Measurements from ENCODE around the gene RNF223.
"Not testable (repeated sequence)": the region's sequence is repeated elsewhere in the genome, so short reads cannot be mapped to it uniquely, and the experiment has no call there.

The RNF223 gene

DNA sequence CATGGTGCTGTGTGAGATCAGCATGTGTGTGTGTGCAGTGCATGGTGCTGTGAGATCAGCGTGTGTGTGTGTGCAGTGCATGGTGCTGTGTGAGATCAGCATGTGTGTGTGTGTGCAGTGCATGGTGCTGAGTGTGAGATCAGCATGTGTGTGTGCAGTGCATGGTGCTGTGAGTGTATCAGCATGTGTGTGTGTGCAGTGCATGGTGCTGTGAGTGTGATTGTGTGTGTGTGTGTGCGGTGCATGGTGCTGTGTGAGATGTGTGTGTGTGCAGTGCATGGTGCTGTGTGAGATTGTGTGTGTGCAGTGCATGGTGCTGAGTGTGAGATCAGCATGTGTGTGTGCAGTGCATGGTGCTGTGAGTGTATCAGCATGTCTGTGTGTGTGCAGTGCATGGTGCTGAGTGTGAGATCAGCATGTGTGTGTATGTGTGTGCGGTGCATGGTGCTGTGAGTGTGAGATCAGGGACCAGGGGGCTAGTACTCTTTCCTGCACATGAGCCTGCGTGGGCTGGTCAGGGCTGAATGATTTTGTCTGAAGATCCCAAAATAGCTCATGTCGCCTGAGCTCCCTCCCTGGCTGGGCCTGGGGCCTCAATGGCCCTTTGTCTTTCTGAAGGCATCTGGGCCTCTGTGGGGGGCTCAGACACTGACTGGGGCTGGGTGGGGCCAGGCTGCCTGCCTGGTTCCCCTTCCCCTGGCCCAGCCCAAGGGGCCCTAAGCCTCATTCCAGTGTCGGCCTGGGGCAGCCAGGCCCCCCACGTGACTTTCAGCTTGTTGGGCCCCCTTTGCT lies 43.0 kb downstream of the RNF223 start:
- DNase-seq (ENCODE audit: low read depth, low spot score): not testable (repeated sequence)

DNA sequence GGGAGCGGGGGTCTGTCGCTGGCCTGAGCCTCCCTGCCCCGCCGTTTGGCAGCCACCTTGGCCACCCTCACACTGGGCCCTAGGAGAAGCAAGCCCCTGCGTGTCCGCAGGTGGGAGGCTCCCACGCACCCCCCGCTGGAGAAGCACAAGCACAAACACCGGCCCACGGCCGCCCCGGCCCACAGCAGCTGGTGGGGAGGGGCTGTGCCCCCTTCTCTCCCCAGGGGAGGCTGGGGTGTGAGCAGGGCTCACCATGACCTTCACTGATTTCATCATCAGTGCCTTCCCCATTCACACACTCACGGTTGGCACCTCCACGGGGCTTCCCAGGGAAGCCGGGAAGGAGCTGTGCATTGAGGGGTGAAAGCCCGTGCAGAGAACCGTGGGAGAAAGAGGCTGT lies 46.3 kb downstream of the RNF223 start:
- DNase-seq (ENCODE audit: low read depth, low spot score): no peak

DNA sequence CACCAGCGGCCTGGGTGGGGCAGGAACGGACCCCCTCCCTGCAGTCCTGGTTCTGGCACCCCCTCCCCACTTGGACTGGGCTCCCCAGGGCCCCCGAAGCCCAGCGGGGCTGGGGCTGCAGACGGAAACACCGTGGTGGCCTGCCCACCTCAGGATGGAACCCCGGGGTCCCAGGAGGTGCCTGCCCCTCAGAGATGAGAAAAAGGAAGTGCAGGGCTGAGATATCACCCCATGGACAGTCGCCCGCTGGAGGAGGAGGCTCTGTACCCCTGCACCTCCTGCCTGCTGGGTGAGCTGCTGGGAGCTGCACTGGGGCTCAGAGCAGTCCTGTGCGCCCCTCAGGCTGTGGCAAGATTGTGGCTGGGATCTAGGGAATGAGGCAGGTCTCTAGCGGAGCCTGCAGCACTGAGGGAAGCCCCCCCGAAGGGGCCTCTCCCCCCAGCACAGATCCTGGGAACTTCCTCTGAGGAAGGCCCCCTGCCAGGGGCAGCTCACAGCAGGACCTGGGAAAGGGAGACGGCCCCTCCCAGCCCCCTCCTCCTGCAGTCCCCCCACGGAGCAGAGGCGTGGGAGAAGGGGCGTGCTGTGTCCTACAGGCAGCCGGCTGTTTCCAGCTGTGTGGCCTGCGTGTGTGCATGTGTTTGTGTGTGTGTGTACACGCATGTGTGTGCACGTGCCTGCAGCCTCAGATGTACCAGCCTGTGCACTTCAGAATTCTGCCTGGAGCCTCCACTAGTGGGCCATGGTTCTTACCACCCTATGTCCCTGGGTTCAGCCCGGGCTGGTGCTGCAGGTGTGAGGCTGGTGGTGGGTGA lies 47.3 kb downstream of the RNF223 start:
- DNase-seq (ENCODE audit: low read depth, low spot score): no peak

DNA sequence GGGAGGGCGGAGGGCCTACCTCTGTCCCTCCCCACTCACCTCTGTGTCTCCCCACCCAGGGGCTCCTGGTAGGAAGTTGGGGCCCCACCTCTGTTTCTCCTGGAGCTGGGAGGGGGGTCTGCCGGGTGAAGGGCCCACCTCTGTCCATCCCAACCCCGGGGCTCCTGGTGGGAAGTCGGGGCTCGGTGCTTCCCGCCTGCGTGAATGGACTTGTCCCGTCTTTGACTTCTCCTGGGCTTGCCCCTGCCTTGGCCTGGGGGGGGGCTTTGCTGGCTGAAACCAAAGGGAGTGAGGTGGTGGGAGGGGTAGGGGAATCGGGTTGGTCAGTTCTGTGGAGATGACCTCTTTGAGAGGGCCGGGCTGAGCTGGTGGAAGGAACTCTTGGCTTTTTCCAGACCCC lies 48.4 kb downstream of the RNF223 start:
- DNase-seq (ENCODE audit: low read depth, low spot score): no peak

DNA sequence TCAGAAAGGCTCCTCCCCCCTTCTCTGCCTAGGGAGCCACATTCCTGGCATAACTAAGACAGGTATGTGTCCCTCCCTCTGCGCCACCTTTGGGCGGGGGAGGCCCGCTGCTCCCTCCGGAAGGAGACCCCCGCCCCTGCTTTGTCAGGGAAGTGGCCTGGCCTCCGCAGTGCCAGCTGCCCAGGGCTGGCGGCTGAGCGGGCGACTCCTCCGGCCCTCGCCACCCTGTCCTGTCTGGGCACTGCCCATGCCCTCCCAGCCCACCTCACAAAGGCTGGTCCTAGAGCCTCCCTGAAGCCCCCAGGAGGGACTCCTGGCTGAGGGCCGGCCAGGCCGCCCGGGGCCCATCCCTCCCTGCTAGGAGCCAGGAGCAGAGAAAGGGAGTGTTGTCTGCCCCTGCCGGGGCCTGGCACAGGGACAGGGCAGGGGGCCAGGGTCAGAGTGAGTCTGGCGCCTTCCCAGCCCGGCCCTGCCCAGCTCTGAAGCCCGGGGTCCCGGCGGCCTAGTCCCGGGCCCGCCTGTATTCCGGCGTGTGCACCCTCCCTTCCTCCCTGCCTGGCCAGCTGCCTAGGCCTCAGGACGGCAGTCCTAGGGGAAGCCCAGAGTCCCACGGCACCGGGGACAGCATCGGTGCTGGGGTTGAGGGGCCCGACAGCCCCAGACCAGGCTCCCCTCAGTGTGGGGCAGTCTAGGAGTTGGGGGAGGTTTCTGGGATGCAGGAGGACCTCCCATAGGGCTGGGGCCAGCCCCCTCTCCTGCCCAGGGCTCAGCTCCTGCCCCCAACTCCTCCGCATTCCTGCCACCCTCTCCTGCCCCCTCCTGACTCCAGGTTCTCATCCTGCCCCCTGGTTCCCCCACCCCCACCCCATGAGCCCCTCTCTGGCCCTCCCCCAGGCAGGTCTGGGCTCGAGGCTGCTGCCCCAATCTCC lies 49.1 kb downstream of the RNF223 start:
- DNase-seq (ENCODE audit: low read depth, low spot score): peak; percentile 69

DNA sequence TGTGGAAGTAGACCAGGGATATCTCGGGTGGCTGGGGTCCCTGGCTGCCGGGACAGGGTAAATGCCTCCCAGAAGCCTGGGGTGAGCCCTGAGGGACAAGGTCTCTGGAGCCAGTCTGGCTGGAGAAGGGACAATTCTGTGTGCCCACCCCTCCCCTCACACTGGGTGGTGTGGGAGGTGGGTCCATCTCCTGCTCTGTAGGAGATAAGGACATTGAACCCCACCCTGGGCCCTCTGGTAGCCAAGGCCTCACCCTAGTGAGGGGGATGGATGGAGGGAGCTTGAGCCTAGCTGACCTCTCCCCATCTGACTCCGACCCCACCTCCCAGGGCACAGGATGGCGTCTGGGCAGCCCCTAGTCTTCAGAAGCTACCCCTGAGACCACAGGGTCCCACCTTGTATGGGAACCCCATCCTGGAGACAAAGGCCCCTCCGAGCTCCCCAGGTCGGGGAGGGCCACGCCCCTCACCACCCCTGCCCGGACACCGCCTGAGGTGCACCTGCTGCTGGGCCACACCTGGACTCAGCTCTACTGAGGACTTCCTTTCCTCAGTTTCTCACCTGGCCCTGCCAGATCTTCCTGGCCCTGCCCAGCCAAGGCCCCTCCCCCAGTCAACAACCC lies 49.8 kb downstream of the RNF223 start:
- no peak for DNase-seq (ENCODE audit: low read depth, low spot score)

DNA sequence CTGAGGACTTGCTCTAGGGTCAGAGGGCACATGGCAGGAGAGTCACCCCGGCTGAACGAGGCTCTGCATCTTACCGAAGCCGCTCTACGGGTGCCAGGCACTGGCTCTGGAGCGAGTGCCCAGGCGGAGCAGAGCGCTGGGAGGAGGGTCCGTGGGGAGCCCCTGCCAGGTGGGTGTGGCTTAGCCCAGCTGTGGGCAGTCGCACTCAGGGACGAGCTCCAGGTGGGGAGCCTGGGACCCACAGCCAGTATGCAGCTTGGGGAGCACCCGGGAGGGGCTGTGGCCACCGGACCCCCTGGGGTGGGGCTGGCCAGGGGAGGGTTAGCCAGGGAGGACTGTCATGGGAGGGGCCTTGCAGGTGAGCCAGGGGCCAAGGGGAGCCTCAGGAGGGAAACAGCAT lies 50.4 kb downstream of the RNF223 start:
- DNase-seq (ENCODE audit: low read depth, low spot score): no peak

DNA sequence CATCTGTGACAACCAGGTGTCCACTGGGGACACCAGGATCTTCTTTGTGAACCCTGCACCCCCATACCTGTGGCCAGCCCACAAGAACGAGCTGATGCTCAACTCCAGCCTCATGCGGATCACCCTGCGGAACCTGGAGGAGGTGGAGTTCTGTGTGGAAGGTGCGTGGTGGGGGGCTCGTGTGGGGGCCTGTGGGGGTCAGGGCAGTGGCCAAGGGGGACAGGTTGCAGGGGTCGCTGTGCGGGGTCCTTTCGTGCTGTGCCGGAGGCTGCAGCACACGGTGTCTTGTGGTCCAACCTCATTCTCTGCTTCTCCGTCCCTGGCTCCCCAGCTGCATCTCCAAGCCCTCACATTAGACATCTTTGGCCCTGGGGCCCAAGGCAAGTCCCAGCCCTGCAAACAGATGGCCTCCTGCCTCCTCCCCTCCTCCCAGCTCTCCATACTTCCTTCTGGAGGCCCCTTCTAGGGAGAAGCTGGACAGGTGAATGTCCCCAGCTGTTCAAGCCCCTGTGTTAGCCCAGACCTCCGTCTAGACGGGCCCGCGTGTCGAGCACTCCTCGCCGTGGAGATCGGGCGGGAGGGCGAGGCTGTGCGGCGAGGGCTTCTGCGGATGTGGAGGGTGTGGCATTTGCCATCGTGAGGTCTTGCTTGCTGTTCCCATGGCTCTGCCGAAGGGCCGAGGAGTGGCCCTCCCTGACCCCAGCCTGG lies 51.6 kb downstream of the RNF223 start:
- no peak for DNase-seq (ENCODE audit: low read depth, low spot score)

DNA sequence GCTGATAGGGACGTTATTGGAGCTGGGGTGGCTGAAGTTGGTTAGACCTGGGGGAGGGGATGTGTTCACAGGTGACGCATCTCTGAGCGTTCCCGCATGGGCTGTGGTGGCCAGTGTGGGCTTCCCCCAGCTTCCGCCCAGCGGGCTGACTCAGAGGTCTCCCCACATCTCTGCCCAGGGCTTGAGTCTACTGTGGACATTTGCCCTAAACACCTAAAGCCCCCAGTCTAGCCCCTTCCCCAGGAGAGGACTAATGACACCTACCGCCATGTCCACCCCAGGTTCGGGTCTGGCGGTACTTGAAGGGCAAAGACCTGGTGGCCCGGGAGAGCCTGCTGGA lies 52.2 kb downstream of the RNF223 start:
- DNase-seq (ENCODE audit: low read depth, low spot score): no peak

DNA sequence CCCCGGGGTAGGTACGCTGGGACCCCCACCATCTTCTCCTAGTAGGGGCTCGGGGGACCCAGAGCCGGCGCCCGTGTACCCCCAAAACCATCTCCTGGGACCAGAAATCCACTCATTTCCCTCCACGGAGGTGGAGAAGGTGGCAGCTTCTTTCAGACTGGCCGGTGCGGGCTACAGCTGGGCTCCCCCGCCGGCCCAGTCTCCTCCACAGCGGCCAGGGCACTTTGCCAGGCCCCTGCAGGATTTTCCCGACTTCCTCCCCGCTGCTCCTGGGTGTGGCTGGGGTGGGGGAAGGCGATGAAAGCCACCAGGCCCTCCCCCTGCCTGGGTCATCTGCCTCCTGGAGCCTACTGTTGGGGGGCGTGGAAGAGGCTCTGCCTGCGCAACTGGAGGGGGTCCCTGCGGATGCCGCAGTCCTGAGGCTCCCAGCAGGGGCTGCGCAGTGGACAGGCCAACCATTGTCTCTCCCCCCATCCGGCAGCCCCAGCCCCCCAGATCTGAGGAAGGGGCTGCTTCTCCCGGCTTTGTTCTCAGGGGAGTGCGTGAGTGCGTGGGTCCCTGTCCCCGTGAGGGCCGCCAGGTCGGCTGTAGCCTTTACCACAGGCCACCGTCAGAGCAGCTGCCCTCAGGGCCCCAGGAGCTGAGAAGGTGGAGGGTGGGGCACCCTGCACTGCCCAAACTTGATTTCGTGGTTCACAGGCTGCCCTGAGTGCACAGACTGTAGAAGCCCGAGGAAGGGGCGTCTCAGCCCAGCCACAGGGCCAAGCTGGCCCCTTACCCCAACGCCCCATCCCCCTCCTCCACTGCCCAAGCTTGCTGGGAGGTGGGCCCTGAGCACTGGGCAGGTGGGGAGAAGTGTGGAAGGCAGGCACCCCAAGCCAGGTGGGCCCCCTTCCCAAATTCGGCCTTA lies 52.8 kb downstream of the RNF223 start:
- DNase-seq (ENCODE audit: low read depth, low spot score): no peak
